Duodenal mucosa (tissue), 2 donors: ENCODE data around the gene KRTAP10-2.
"Not testable (repeated sequence)": the region's sequence is repeated elsewhere in the genome, so short reads cannot be mapped to it uniquely, and the experiment has no call there.

Experiments
- H3K27ac ChIP-seq: one replicate; pipeline ENCODE4 v1.7.0; 2013; ENCODE audit warnings: low read depth, low read length
- H3K27me3 ChIP-seq, 2 donors: one replicate each; pipeline ENCODE4 v1.7.0; 2013; ENCODE audit warnings: low read length in 2 of 2, control low read depth in 1 of 2; ENCODE audit not compliant: insufficient read depth in 2 of 2, control insufficient read depth in 1 of 2
- H3K36me3 ChIP-seq, 2 donors: one replicate each; pipeline ENCODE4 v1.7.0; 2013; ENCODE audit warnings: low read length in 2 of 2, control low read depth in 1 of 2; ENCODE audit not compliant: insufficient read depth in 2 of 2, control insufficient read depth in 1 of 2
- H3K4me1 ChIP-seq, 2 donors: one replicate each; pipeline ENCODE4 v1.7.0; 2013; ENCODE audit warnings: low read length in 2 of 2, control low read depth in 1 of 2; ENCODE audit not compliant: insufficient read depth in 2 of 2, control insufficient read depth in 1 of 2
- H3K4me3 ChIP-seq, 2 donors: one replicate each; pipeline ENCODE4 v1.7.0; 2013; ENCODE audit warnings: low read length in 2 of 2, low read depth in 1 of 2
- H3K9ac ChIP-seq, 2 donors: one replicate each; pipeline ENCODE4 v1.7.0; 2013; ENCODE audit warnings: low read length in 2 of 2, low read depth in 1 of 2
- H3K9me3 ChIP-seq, 2 donors: one replicate each; pipeline ENCODE4 v1.7.0; 2013; ENCODE audit warnings: low read length in 2 of 2, control low read depth in 1 of 2; ENCODE audit not compliant: control insufficient read depth in 1 of 2

KRTAP10-2 gene

DNA sequence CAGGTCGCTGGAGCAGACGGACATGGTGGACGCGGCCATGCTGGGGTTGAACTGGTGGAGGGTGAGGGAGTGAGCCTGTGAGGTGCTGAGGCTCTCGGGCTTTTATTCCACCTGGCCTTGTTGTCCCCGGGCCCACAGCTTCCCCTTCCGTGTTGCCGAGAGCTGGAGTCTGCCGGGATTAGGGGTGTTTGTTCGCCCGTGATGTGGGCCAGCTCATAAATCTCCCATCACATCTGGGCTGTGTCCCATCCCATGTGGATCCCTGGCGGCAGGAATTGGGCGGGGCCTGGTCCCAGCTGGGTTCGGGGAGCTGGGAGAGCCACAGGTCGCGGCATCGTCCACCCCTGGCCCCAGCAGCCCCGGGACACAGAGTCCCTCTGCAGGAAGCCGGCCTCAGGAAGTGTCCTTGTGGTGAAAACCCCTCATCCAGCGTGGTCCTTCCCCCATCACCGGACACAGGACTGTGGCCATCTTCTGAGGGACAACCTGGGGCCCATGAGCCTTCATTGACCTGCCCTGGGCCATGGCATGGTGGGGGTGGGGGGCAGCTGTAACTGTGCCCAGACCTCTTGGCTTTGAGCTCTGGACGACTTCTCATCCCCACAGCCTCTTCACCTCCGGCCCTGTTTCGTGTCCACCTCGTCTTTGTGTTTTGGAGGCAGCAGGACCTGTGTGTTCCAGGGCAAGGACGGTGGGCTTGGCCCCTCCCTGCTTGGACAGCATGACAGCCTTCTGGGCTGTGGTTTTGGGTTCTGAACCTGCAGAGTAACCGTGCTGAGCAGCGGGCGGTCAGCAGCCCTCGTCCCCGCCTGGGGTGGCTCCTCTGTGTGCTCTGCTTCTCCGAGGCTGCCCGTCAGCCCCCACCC is 41.4 kb upstream of the KRTAP10-2 start, which contains the start of gene KRTAP10-6:
Gene KRTAP10-6 (minus strand): TSS at position 60 of the 866 bp plus-strand sequence. CDS start 21 bp downstream, at position 39.
- no peak within 1 kb of the TSS for H3K4me3 ChIP-seq
- no peak within 1 kb of the TSS for H3K9ac ChIP-seq
- H3K27ac ChIP-seq = no peak within 1 kb of the TSS
- H3K36me3 ChIP-seq = no peaks in the 10 kb centered on the region
- no peaks in the 10 kb centered on the region for H3K9me3 ChIP-seq
- no peaks in the 10 kb centered on the region for H3K4me1 ChIP-seq
- peaks cover 0 to 16% of the 10 kb centered on the region in 2 donors for H3K27me3 ChIP-seq

DNA sequence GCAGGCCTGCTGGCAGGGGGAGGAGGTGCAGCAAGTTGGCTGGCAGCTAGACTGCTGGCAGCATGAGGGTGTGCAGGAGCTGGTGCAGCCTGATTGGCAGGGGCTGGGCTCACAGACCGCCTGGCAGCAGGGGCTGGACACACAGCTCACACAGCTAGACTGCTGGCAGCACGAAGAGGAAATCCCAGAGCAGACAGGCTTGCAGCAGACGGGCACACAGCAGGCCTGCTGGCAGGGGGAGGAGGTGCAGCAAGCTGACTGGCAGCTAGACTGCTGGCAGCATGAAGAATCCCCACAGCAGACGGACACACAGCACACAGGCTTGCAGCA is 40.5 kb upstream of the KRTAP10-2 start:
- H3K9me3 ChIP-seq, H3K27ac ChIP-seq, H3K36me3 ChIP-seq, H3K4me3 ChIP-seq, H3K9ac ChIP-seq, H3K4me1 ChIP-seq: not testable (repeated sequence)
- H3K27me3 ChIP-seq = peaks cover 0 to 16% of the 10 kb centered on the region in 2 donors

DNA sequence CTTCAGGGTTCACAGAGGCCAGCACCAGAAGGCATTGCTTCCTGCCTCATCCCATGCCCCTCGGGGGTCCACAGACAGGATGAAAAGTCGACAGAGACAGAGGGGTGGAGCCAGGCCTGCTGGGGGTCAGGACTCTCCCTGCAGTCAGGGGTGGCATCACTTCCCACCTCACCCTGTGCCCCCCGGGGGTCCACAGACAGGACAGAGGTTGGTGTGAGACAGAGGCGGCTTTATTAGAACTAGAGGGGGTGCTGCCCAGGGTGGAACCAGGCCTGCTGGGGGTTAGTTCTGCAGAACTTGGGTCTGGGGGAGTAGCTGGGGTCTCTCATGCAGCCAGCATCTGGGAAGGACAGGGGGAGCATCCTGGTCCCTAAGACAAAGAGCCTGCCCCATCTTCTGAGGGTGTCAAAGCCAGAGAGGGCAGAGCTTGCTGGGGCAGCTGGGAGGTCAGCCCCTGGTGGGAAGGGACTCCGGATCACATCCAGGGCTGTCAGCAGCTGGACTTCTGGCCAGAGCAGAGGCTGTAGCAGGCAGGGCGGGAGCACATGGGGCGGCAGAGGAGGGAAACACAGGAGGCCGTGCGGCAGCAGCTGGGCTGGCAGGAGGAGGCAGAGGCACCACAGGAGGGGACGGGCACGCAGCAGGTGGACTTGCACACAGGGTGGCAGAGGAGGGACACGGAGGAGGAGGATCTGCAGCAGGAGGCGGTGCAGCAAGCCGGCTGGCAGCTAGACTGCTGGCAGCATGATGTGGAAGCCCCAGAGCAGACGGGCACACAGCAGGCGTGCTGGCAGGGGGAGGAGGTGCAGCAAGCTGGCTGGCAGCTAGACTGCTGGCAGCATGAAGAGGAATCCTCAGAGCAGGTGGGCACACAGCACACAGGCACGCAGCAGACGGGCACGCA is 39.8 kb upstream of the KRTAP10-2 start:
- not testable (repeated sequence) for H3K36me3 ChIP-seq, H3K27ac ChIP-seq, H3K4me3 ChIP-seq, H3K9ac ChIP-seq, H3K4me1 ChIP-seq, H3K9me3 ChIP-seq
- peaks cover 0 to 17% of the 10 kb centered on the region in 2 donors for H3K27me3 ChIP-seq

DNA sequence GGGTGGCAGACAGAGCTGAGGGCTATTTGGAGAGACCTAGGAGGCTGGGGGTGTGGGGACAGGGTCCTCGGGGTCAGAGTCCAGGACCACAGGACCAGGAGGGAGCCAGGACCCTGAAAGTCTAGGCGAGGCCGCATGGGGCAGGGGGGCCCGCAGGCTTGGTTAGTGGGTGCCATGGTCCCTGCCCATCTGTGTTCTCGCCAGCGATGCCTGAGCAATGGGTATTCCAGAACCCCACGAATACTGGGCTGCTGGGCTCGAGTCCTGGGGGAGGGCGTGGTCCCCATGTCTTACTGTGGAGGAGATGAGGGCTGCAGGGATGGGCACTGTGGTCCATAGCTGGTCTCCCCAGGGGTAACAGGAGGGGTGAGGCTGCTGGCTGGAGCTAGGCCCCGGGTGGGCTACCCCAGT is 39.0 kb upstream of the KRTAP10-2 start:
- no peaks in the 10 kb centered on the region for H3K4me1 ChIP-seq
- no peak overlapping the region for H3K27ac ChIP-seq
- no peak overlapping the region for H3K9ac ChIP-seq
- no peak overlapping the region for H3K4me3 ChIP-seq
- H3K27me3 ChIP-seq = peaks cover 0 to 18% of the 10 kb centered on the region in 2 donors
- H3K36me3 ChIP-seq = no peaks in the 10 kb centered on the region
- H3K9me3 ChIP-seq = no peaks in the 10 kb centered on the region

DNA sequence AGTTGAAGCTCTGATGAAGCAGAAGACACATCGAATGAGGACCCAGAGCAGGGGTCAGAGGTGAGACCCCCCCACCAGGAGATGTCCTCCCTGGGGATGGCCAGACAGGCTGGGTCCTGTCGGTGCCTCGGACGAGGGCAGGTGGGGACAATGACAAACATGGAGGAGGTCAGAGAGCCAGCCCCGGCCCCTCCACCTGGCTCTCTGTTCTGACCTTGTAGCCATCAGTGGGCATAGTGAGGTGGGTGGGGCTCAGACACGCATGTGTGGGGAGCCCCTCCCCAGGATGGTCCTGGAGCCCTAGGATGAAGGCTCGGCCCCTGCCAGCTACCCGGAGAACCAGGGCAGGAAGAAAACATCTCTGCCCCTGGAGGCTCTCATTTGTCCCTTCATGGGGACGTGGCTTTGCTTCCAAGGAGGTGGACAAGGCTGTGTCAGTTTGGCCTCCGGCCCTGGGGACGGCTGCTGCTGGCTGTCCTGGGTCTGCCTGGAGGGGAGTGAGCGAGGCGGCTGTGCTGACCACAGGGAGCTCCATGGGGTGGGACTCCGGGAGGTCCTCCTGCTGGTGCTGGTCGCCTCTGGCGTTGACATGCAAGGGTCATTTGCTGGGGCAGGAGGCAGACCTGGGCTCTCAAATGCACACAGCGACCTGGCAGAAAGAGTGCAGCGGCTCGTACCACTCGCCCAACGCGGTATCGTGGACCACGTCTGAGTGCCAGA is 38.4 kb upstream of the KRTAP10-2 start:
- Histone ChIP-seq H3K4me3 (no peak overlapping the region), H3K9me3 (no peaks in the 10 kb centered on the region), H3K9ac (no peak overlapping the region), H3K36me3 (no peaks in the 10 kb centered on the region), H3K27ac (no peak overlapping the region), H3K27me3 (peaks cover 0 to 14% of the 10 kb centered on the region in 2 donors), H3K4me1 (no peaks in the 10 kb centered on the region)

DNA sequence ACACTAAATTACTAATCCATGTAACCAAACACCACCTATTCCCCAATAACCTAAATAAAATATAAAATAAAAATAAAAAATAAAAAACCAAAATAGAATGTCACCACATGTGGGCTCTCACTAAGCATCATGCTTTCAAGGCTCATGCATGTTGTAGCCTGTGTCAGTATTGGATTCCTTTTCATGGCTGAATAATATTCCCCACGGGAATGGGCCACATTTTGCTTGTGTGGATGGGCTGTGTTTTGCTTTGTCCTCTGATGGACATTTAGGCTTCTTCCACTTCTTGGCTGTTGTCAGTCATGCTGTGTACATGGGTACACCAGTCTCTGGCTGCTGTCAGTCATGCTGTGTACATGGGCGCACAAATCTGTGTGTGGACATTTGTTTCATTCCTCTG is 37.8 kb upstream of the KRTAP10-2 start:
- peaks cover 0 to 14% of the 10 kb centered on the region in 2 donors for H3K27me3 ChIP-seq
- no peak overlapping the region for H3K4me3 ChIP-seq
- H3K27ac ChIP-seq = no peak overlapping the region
- H3K4me1 ChIP-seq = no peaks in the 10 kb centered on the region
- no peaks in the 10 kb centered on the region for H3K36me3 ChIP-seq
- H3K9me3 ChIP-seq = no peaks in the 10 kb centered on the region
- H3K9ac ChIP-seq = no peak overlapping the region

DNA sequence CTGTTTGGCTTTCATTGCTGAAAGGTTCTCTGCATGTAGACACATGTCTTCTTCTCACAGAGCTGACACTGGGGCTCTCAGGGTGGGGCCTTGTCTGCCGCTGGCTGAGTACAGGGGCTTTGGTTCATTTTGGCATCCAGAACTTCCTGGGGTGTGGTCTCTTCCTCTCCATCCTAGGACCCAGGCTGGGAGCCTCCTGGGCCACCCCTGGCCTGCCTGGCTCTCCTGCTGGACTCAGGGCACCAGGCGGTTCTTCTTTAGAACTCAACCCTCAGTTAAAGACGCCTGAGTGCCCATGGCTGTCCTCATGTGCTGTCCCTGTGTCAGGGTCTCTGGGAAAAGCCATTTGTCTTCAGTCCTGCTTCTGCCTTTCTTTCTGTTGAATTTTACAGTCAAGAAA is 34.6 kb upstream of the KRTAP10-2 start:
- H3K4me3 ChIP-seq = no peak overlapping the region
- peaks cover 0 to 6% of the 10 kb centered on the region in 2 donors for H3K27me3 ChIP-seq
- H3K9me3 ChIP-seq = peaks cover 0 to 2% of the 10 kb centered on the region in 2 donors
- no peak overlapping the region for H3K27ac ChIP-seq
- H3K4me1 ChIP-seq = no peaks in the 10 kb centered on the region
- H3K36me3 ChIP-seq = no peaks in the 10 kb centered on the region
- H3K9ac ChIP-seq = no peak overlapping the region

DNA sequence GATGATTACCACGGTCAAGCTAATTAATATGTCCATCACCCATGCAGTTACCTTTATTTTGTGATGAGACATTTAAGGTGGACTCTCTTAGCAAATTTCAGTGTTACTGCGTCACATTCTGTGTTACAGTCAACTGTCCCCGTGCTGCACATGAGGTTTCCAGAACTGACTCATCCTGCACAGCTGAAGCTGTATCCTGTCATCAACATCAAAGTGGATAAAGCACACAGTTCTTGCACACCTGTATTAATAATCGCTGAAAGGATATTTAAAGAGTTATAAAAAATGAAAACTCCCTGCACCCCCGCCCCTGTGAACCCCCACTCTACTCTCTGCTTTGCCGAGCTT is 32.5 kb upstream of the KRTAP10-2 start:
- Histone ChIP-seq H3K4me3 (no peak overlapping the region), H3K27ac (no peak overlapping the region), H3K4me1 (no peaks in the 10 kb centered on the region), H3K36me3 (no peaks in the 10 kb centered on the region), H3K9me3 (peaks cover 0 to 5% of the 10 kb centered on the region in 2 donors), H3K9ac (no peak overlapping the region), H3K27me3 (peaks cover 0 to 4% of the 10 kb centered on the region in 2 donors)

DNA sequence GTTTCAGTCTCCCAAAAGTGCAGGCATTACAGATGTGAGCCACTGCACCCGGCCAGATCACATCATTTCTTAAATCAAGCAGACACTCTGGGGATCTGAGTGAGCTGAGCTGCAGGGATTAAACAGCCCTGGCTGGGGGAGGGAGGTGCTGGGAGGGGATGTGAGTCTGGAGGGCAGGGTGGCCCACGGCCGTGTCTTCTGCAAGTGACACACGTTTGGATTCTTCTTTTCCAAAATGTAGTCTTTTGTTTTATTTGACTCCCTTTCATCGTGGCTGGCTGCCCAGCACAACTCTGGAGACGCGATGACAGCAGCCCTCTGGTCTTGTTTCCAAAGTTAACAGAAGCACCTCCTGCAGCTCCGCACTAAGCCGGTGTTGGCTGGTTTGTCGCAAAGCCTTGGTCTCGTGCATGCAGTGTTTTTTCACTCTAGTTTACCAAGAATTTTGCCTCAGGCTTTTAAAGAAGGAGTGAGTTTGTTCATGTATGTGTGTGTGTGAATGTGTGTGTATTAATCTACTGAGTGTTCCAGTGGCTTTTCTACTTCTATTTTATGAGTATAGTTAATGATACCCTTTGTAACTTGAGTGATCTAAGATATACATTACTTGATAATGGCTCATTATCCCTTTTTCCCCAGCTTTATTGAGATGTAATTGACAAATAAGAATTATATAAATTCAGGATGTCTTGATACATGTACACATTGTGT is 31.9 kb upstream of the KRTAP10-2 start:
- H3K27ac ChIP-seq = no peak overlapping the region
- H3K4me3 ChIP-seq = no peak overlapping the region
- peaks cover 0 to 4% of the 10 kb centered on the region in 2 donors for H3K27me3 ChIP-seq
- H3K9me3 ChIP-seq = peaks cover 0 to 5% of the 10 kb centered on the region in 2 donors
- no peaks in the 10 kb centered on the region for H3K36me3 ChIP-seq
- no peaks in the 10 kb centered on the region for H3K4me1 ChIP-seq
- no peak overlapping the region for H3K9ac ChIP-seq
